Lower leg skin (tissue), 4 donors: ENCODE measurements around the gene LMF2. TPM values are rescaled to one million over a fixed set of nuclear protein-coding genes. Genes with fewer than 3 reads are reported as not detected.

Experiments used
- DNase-seq, 2 donors: peaks; one replicate each; pipeline ENCODE4 v3.0.0-alpha.2; 2019; ENCODE audit warnings: low spot score in 2 of 2
- H3K4me3 ChIP-seq: fragments of 200-600 bp; sonication (generic); 2 replicates; pipeline ENCODE4 v1.5.1; 2017; ENCODE audit warnings: mild to moderate bottlenecking, low read depth; ENCODE audit not compliant: poor library complexity, severe bottlenecking
- CTCF ChIP-seq, 3 donors: fragments of 450-650 bp; IDR thresholded peaks; one replicate each; pipeline ENCODE4 v1.5.1; 2016; ENCODE audit warnings: antibody characterized with exemption in 3 of 3, mild to moderate bottlenecking in 3 of 3, moderate library complexity in 2 of 3
- POLR2A ChIP-seq, 2 donors: fragments of 450-650 bp; IDR thresholded peaks; one replicate each; pipeline ENCODE4 v1.6.1; 2016 to 2017; ENCODE audit warnings: antibody characterized with exemption in 2 of 2, mild to moderate bottlenecking in 1 of 2, moderate library complexity in 1 of 2
- WGBS, 2 donors: methylation state at CpG; one replicate each; pipeline ENCODE4 v1.1.5; 2018; 5-methylcytosine and 5-hydroxymethylcytosine counted together
- intact Hi-C: fragments of 100-400 bp; cut with DNase I; formaldehyde crosslinking; loops from one replicate; pipeline ENCODE4 v1.15.0; 2023; ENCODE audit warnings: low total_unique reads
- total RNA-seq, 4 donors: library from RNA; depleted of rRNA; stranded (reverse); fragments of >200 nt; gene quantifications; one replicate each; pipeline ENCODE4 v1.1.0, GENCODE V29; 2016

The LMF2 gene
- total RNA-seq, 4 donors from 2014 or later: 34.8 to 47.2 (median 38.8) TPM

GRCh38 chr22:50473855-50474671 is 33.4 kb downstream of the LMF2 start:
- no peak for TF ChIP-seq CTCF (IDR thresholded peaks at IDR 0.05)
- no peak for TF ChIP-seq POLR2A (IDR thresholded peaks at IDR 0.05)
- peak overlapping the region; percentile 81 for H3K4me3 ChIP-seq
- WGBS, 2 donors: 2 to 5% methylated on average over 40 to 51 of the region's 62 CpGs
- DNase-seq: no peak
- intact Hi-C loops: no loop called here

- DNase-seq: no peak
- H3K4me3 ChIP-seq: no peak overlapping the region
- intact Hi-C loops: no loop called here
- WGBS, 2 donors: 77 to 80% methylated on average over 6 of the region's 6 CpGs
- TF ChIP-seq CTCF (IDR thresholded peaks at IDR 0.05): no peak
- TF ChIP-seq POLR2A (IDR thresholded peaks at IDR 0.05): no peak
Observed at GRCh38 chr22:50473088-50473487, 34.4 kb downstream of the LMF2 start.

GRCh38 chr22:50471962-50472361 is 35.5 kb downstream of the LMF2 start:
- WGBS, 2 donors: 27 to 73% methylated on average over 2 to 5 of the region's 5 CpGs
- DNase-seq: no peak
- H3K4me3 ChIP-seq: no peak overlapping the region
- TF ChIP-seq POLR2A (IDR thresholded peaks at IDR 0.05) (no peak), CTCF (IDR thresholded peaks at IDR 0.05) (no peak)
- intact Hi-C loops: no loop called here

- intact Hi-C loops: no loop called here
- no peak overlapping the region for H3K4me3 ChIP-seq
- no peak for DNase-seq
- TF ChIP-seq CTCF (IDR thresholded peaks at IDR 0.05) (no peak), POLR2A (IDR thresholded peaks at IDR 0.05) (no peak)
- 37 to 53% methylated on average over 18 to 20 of the region's 21 CpGs for WGBS, 2 donors
Observed at GRCh38 chr22:50471197-50471847, 36.2 kb downstream of the LMF2 start.

GRCh38 chr22:50470491-50470890 is 37.0 kb downstream of the LMF2 start:
- 58 to 64% methylated on average over 6 of the region's 6 CpGs for WGBS, 2 donors
- H3K4me3 ChIP-seq: no peak overlapping the region
- intact Hi-C loops: no loop called here
- TF ChIP-seq CTCF (IDR thresholded peaks at IDR 0.05): no peak
- no peak for TF ChIP-seq POLR2A (IDR thresholded peaks at IDR 0.05)
- DNase-seq: no peak
